ENCODE results near the gene LARGE1.

Gene LARGE1

GRCh38 chr22:33786149-33786548 lies 134.1 kb downstream of the LARGE1 start:
- in situ Hi-C loops (cut with MboI; ENCODE audit: low sequenced_read_pairs), result no loop called here

- in situ Hi-C loops (cut with MboI; ENCODE audit: low sequenced_read_pairs), result no loop called here
These were observed 134.8 kb downstream of the LARGE1 start for GRCh38 chr22:33785283-33785968.

- in situ Hi-C loops (cut with MboI; ENCODE audit: low sequenced_read_pairs), result no loop called here
These were observed 138.9 kb downstream of the LARGE1 start for GRCh38 chr22:33781411-33781810.

GRCh38 chr22:33780531-33781136 lies 139.6 kb downstream of the LARGE1 start:
- in situ Hi-C loops (cut with MboI; ENCODE audit: low sequenced_read_pairs), result no loop called here

- in situ Hi-C loops (cut with MboI; ENCODE audit: low sequenced_read_pairs), result no loop called here
These were observed 141.0 kb downstream of the LARGE1 start for GRCh38 chr22:33779243-33779642.

GRCh38 chr22:33776491-33776890 lies 143.8 kb downstream of the LARGE1 start:
- in situ Hi-C loops (cut with MboI; ENCODE audit: low sequenced_read_pairs), result no loop called here

GRCh38 chr22:33774781-33775180 lies 145.5 kb downstream of the LARGE1 start:
- in situ Hi-C loops (cut with MboI; ENCODE audit: low sequenced_read_pairs), result no loop called here

GRCh38 chr22:33772745-33773144 lies 147.5 kb downstream of the LARGE1 start:
- in situ Hi-C loops (cut with MboI; ENCODE audit: low sequenced_read_pairs), result no loop called here

- in situ Hi-C loops (cut with MboI; ENCODE audit: low sequenced_read_pairs), result no loop called here
These were observed 149.1 kb downstream of the LARGE1 start for GRCh38 chr22:33771136-33771535.

GRCh38 chr22:33770723-33771122 lies 149.6 kb downstream of the LARGE1 start:
- in situ Hi-C loops (cut with MboI; ENCODE audit: low sequenced_read_pairs), result no loop called here

- in situ Hi-C loops (cut with MboI; ENCODE audit: low sequenced_read_pairs), result no loop called here
These were observed 154.2 kb downstream of the LARGE1 start for GRCh38 chr22:33766091-33766490.

- in situ Hi-C loops (cut with MboI; ENCODE audit: low sequenced_read_pairs), result no loop called here
These were observed 161.3 kb downstream of the LARGE1 start for GRCh38 chr22:33758961-33759360.

- in situ Hi-C loops (cut with MboI; ENCODE audit: low sequenced_read_pairs), result no loop called here
These were observed 162.3 kb downstream of the LARGE1 start for GRCh38 chr22:33757802-33758483.

- in situ Hi-C loops (cut with MboI; ENCODE audit: low sequenced_read_pairs), result no loop called here
These were observed 163.1 kb downstream of the LARGE1 start for GRCh38 chr22:33757041-33757801.

GRCh38 chr22:33756508-33756949 lies 163.7 kb downstream of the LARGE1 start:
- in situ Hi-C loops (cut with MboI; ENCODE audit: low sequenced_read_pairs), result no loop called here

GRCh38 chr22:33748714-33749113 lies 171.6 kb downstream of the LARGE1 start:
- in situ Hi-C loops (cut with MboI; ENCODE audit: low sequenced_read_pairs), result no loop called here

- in situ Hi-C loops (cut with MboI; ENCODE audit: low sequenced_read_pairs), result no loop called here
These were observed 172.6 kb downstream of the LARGE1 start for GRCh38 chr22:33747576-33748180.

GRCh38 chr22:33747029-33747428 lies 173.2 kb downstream of the LARGE1 start:
- in situ Hi-C loops (cut with MboI; ENCODE audit: low sequenced_read_pairs), result no loop called here

GRCh38 chr22:33746501-33746928 lies 173.8 kb downstream of the LARGE1 start:
- in situ Hi-C loops (cut with MboI; ENCODE audit: low sequenced_read_pairs), result no loop called here

GRCh38 chr22:33745501-33745900 lies 174.8 kb downstream of the LARGE1 start:
- in situ Hi-C loops (cut with MboI; ENCODE audit: low sequenced_read_pairs), result no loop called here

GRCh38 chr22:33743756-33744155 lies 176.5 kb downstream of the LARGE1 start:
- in situ Hi-C loops (cut with MboI; ENCODE audit: low sequenced_read_pairs), result no loop called here
